HL-60/S4 treated with retinoic acid at 250 ng/mL for 4 days and 3 days (cell line): ENCODE measurements around the gene FHIP1B.
"Not testable (repeated sequence)": the region's sequence is repeated elsewhere in the genome, so short reads cannot be mapped to it uniquely, and the experiment has no call there.

Experiments used
- in situ Hi-C: fragments of 300-500 bp; cut with MboI; formaldehyde crosslinking; loops from 2 replicates; pipeline ENCODE4 v1.7.0; 2022; ENCODE audit warnings: low sequenced_read_pairs

FHIP1B gene

DNA sequence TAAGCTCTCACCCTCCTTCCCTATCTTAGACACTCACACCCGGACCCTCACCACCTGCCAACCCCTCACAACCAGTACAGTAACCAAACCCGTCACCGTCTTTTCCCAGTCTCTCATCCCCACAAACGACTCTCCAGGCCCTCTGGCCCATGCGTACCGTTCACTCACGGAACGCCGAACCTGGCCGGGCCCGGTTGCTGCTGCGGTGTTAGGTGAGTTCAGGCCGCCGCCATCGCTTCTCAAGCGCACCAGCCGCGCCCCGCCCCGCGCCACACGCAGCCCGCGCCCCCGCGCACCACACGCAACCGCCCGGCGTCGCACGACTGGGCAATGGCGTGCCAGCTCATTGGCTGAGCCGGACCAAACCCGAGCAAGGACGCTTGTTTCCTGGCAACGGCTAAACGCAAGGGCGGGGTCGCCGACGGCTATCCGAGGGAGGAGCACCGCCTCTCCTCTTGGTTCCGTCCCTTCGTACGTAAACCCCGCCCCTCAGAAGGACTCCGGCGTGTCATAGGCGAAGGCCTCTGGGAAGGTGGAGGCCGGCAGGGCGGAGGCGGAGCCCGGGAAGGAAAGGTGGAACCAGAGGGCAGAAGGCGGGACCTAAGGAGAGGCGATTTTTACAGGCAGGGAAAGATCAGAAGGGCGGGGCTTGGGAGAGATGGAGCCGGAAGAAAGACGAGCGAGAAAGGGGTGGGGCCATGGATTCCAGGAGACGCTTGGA lies at the start of gene FHIP1B:
Gene FHIP1B, minus strand, starts transcription at position 250 of the 721 bp plus-strand sequence. CDS start 10,120 bp downstream, outside the sequence.
- in situ Hi-C loops = no loop called here

DNA sequence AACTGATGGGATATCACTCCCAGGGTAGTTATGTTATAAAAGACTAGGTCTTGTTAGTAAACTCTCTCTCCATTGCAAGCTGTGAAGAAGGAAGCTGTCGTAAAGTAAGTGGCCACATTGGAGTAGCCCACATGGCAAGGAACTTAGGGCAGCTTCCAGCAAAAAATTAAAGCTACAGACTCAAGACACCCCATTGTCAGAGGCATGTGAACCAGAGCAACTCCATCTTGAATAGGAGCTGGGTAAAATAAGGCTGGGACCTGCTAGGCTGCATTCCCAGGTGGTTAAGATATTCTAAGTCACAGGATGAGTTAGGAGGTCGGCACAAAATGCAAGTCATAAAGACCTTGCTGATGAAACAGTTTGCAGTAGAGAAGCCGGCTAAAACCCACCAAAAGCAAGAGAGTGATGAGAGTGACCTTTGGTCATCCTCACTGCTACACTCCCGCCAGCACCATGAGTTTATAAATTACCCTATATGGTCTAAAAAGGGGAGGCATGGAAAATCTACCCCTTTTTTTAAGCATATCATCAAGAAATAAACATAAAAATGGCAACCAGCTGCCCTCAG lies 49.1 kb upstream of the FHIP1B start:
- in situ Hi-C loops = no loop called here

DNA sequence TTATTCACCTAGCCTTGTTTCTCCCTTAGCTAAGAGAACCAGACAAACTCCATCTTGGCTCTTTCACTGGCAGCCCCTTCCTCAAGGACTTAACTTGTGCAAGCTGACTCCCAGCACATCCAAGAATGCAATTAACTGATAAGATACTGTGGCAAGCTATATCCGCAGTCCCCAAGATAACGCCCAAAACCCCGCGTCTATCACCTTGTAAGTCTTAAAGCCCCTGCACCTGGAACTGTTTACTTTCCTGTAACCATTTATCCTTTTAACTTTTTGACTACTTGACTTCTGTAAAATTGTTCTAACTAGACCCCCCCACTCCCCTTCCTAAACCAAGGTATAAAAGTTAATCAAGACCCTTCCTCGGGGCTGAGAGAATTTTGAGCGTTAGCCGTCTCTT lies 46.4 kb upstream of the FHIP1B start:
- in situ Hi-C loops = not testable (repeated sequence)

DNA sequence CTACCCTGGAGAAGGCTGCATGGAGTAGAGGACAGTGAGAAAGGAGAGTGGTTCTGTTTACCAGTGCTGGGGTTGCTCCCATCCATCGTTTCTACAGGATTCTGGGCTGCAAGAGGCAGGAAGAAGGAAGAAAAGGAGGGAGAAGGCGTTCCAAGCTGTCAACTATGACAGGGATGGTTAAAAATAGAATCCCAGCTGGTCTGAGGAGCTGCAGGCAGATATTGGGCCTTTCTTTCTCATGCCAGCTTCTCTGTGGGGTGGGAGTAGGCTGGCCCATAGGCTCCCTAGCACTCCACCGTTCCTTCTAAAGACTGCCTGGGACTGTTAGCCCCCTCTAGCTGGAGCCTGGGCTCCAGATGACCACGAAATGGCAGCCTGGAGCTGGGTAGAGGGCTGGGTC lies 38.8 kb upstream of the FHIP1B start:
- in situ Hi-C loops = no loop called here

DNA sequence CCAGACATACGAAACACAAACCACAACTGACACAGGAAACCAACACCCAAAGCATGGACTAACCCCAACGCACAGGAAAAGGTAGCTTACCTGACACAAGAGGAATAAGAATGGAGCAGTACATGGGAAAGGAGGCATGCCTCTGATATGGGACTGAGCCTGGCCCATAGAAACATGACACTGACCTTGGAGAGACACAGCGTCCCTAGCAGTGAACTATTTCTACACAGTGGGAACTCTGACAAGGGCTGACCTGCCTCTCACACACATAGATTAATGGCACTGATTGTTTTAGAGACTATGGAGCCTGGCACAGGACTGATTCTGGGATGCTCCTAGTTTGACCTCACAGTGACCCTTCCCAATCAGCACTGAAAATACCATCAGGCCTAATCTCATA lies 37.2 kb upstream of the FHIP1B start:
- in situ Hi-C loops = no loop called here

DNA sequence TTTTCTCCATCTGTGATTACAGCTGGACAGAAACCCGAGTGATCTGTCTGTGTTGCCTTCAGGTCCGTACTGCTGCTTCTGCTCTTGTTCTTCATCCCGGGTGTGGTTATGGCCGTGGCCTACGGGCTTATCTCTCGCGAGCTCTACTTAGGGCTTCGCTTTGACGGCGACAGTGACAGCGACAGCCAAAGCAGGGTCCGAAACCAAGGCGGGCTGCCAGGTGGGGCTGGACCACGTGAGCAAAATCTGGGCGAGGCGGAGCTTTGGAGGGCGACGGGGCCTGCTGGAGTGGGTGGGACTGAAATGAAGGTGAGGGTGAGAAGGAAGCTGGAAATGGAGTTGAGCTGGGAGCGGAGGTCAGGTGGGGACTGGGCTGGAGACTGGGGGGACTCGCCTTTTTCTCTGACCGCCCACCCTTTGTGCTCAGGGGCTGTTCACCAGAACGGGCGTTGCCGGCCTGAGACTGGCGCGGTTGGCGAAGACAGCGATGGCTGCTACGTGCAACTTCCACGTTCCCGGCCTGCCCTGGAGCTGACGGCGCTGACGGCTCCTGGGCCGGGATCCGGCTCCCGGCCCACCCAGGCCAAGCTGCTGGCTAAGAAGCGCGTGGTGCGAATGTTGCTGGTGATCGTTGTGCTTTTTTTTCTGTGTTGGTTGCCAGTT lies 36.3 kb upstream of the FHIP1B start:
- in situ Hi-C loops = no loop called here

DNA sequence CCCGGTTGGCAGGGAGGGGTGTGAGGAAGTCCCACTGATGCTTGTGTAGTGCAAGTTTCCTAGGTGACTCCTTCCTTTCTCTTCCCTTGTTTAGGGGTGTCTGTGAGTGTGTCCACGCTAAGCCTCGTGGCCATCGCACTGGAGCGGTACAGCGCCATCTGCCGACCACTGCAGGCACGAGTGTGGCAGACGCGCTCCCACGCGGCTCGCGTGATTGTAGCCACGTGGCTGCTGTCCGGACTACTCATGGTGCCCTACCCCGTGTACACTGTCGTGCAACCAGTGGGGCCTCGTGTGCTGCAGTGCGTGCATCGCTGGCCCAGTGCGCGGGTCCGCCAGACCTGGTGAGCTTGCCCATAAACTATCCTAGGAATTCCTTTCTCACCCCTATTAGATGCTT lies 35.6 kb upstream of the FHIP1B start:
- in situ Hi-C loops = no loop called here

DNA sequence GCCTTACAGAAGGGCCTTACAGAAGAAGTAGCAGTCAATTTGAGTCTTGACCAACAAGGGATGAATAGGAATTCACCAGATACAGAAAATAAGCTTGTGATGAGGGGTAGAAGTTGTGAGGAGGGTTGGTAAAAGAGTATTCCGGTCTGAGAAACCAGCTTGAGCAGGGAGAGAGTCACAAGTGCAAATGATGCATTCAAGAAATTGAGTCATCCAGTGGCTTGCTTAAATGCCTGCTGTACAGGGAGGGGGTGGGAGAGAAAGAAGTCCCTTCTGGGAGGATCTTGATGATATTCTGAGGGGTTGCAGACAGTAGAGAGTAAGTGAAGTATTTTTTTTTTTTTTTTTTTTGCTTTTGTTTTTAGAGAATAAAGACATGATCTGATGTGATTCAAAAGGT lies 34.4 kb upstream of the FHIP1B start:
- in situ Hi-C loops = no loop called here

DNA sequence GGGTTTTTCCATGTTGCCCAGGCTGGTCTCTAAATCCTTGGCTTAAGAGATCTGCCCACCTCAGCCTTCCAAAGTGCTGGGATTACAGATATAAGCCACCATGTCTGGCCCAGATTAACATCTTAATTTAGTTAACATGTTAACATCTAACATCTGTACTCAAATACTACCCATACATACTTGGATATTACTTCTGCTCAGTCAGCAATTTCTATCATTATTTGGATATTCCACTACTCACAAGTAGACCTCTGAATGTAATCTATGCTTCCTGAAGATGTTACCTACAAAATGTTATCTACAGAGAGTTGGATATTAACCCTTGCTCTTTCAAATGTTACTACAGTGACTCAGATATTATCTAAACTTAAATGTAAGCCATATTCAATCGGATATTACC lies 29.2 kb upstream of the FHIP1B start:
- in situ Hi-C loops = no loop called here

DNA sequence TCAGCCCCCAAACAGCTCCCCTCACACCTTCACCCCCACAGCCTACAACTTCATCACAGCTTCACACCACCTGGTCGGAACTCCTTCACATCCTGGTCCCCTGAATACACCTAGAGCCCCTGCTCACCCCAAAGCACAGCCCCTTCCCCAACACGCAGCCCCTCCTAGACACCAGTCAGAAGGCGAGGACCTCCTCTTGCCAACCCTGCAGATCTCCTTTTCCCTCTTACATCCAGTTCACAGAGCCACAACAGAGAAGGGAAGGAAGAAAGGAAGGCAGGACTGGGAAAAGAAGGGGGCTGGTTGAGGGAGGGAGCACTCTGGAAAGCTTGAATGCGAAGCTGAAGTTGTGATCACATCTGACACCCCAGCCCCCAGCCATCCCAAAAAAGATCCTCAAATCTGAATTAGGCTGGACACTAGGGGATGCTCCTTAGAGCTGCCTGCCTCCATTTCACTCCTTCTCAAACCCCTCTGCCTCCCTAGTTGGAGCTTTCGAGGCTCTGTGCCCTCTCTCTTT lies 25.8 kb upstream of the FHIP1B start:
- in situ Hi-C loops = no loop called here

DNA sequence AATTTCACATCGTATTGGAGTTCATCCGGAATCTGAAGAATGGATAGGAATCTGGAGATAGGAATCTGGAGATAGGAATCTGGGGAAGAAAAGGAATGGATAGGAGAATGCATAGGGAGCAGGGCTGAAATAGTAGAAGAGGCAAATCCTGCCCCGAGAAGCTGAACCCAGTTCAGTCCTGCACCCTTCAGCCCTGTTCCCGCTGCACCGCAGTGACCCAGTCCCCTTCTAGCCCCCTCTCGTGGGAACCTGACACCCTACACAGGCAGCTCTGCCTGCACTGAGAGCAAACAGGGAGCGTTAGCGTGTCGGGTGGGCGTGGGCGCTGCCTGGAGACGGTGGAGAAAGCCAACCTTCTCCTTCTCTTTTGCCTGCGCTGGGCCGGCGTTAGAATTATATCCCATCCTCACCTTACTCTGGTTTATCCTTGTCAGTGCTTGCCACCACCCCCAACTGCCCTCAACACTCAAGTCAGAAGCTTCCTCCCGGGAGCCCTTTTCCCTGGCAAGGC lies 24.2 kb upstream of the FHIP1B start:
- in situ Hi-C loops = no loop called here

DNA sequence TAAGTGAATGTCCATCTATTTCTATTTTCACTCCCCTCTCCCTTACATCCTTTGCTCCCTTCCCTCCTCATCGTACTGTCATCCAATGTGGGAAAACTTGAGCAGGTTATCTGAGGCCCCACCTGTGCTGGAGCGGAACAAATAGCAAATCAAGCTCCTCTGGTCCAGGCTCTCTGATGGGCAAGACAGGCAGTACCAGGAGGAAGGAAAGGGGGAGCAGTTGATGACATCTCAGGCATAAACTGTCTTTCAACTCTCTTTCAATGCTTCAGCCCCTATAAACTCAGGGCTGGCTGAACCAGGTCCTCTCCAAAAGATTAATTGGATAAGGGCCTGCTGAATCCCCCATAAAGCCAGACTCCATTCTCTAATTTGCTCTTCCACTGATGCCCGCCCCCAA lies 23.7 kb upstream of the FHIP1B start:
- in situ Hi-C loops = no loop called here

DNA sequence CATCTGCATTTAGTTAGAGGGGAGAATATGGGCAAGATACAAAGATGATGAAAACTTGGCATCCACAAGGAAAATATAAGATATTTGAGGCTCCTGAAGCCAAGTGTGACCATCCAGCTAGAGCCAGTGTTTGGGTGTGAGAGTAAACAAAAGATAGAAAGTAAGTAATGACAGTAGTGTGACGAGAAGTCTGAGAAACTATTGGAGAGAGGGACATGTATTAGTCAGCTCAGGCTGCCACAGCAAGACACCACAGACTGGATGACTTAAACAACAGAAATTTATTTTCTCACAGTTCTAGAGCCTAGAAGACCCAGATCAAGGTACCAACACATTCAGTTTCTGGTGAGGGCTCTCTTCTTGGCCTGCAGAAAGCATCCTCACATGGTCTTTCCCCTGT lies 18.8 kb upstream of the FHIP1B start:
- in situ Hi-C loops = no loop called here

DNA sequence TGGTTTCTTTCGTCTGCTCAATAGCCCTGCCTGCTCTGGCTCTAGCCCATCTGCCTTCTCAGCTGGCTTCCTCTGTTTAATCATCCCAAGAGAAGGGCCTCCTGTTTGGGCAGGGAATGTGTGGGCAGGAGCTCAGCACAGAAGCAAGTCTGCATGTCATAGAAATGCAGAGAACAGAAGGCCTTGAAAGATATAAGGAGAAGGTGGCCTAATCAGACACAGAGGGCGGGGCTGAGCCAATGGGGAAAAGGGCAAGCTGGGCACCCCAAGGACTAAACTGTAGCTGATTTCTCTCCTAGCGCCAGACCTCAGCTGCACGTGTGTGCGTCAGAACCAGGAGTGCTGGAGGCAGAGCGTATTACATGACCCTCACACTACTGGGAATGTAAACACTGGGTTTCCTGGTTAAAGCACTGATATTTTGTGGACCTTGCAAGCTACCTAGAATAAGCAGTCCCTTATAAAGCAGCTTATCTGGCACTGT lies 17.6 kb upstream of the FHIP1B start:
- in situ Hi-C loops = no loop called here

DNA sequence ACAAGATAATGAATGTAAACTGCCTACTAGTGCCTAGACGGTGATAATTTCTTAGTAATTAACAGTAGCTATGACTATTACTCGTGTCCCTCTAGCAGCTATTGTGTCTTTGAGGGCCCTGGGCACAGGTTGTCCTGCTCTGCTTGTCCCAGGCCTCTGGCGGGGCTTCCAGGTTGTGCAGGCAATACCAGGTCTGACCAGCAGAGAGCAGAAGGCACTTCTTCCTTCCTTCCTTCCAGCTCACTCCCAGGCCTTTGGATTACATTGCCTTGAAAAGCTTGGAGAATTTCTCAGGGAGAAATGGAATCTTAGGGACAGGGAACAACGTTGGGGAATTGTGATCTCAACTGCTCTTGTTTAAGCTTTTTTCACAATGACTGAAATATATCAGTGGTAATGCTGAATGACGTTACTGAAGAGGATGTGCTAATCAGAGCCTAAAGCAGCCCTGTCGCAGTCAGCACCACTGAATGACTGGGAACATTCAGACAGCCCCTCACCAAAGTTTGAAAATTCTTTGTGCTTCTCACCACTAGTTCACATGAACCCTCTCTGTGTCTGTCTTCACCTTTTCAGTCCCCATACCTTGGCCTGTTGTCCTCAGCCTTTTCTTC lies 16.8 kb upstream of the FHIP1B start:
- in situ Hi-C loops = no loop called here

DNA sequence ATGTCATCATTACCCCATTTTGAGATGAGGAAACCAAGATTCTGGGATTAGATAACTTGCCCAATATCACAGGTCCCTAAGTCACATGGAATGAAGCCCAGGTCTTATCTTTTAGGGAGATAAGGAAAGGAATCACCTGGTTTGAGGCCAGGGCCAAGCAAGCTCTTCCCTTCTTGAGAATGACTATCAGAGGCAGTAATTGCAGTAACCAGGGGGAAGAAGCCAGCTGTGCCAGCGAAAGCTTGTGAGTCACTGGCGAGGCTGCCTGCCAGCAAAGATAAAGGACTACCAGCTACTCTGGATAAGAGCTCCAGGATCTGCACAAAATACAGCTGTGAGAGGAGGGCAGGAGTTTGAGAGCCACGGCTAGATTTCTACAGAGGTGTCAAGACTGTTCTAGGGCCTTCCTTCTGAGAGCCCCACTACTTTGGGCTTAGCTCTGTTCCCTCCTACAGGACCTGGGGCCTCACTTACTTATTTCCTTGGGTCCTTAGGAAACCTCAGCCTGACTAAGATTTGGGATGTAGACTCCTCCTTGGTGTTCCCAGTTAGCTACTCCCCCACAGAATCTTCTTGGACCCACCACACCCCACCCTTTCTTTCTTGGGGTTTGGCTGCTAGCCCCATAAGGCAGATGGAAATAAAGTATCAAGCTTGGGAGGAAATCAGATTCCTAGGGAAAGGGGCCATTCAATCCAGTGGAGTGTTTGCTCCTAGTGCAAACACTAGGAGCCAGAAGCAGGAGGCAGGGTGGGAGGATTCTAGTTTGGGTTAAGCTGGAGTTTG lies 15.5 kb upstream of the FHIP1B start:
- in situ Hi-C loops = no loop called here

DNA sequence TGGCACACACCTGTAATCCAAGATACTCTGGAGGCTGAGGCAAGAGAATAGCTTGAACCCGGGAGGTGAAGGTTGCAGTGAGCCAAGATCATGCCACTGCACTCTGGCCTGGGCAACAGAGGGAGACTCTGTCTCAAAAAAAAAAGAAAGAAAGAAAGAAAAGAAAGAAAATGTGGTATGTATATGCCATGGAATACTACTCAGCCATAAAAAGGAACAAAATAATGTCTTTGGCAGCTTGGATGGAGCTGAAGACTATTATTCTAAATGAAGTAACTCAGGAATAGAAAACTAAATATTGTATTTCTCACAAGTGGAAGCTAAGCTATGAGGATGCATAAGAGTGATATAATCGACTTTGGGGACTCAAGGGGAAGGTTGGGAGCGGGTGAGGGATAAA lies 14.5 kb upstream of the FHIP1B start:
- in situ Hi-C loops = not testable (repeated sequence)

DNA sequence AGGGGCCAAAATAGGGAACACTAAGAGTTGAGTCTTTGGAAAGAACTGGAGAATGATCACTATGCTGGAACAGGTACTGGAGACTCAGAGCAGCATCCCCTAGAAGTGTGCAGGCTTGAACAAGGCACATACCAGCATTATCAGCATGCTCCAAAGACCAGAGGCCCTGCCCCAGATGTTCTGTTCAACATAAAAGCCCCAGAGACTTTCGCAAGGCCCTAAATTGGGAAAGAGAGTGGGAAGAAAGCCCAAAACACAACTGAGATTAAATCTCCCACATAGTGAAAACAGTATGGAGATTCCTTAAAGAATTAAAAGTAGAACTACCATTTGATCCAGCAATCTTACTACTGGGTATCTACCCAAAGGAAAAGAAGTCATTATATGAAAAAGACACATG lies 13.8 kb upstream of the FHIP1B start:
- in situ Hi-C loops = no loop called here

DNA sequence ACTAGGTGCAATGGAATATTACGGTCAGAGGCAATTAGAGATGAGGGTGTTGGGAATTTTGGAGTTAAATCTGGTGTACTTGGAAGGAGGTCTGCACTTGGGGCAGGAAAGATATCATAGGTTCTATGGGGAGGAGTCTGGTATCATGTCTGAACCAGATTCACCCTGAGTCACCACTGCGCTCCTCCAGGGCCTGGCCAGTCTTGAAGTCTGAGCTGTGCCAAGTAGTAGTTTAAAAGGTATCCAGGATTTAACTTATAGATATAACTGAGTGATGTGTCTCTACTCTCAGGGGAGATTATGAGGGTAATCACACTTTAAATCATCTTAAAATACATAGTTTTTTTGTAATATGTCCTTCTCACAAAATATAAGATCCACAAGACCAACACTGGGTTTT lies 11.1 kb upstream of the FHIP1B start:
- in situ Hi-C loops = no loop called here

DNA sequence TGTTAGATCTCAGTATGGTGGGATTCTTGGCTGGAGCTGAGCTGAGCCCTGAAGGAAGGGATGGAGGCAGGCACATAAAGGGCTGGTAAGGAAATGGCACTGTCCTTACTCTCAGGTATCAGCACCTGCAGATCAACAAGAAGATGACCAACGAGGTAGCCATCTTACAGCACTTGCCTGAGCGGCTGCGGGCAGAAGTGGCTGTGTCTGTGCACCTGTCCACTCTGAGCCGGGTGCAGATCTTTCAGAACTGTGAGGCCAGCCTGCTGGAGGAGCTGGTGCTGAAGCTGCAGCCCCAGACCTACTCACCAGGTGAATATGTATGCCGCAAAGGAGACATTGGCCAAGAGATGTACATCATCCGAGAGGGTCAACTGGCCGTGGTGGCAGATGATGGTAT lies 6.9 kb upstream of the FHIP1B start:
- in situ Hi-C loops = no loop called here

DNA sequence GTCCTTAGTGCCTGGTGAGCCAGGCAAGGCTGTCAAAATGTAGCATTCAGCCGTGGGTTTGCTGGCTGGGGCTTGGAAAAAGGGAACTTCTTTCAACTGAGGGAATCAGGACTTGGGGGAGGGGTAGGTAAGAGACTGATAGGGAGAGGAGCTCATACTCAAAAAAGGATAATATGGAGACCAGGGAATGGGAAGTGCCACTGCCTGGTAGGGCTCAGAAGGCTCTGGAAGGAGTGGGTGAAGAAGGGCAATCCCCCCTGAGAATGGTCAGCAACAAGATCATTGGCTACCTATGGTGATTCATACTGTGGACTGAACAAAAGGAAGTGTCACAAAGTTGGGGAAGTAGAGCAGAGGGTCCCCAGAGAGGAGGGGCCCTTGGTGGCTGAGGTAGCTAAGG lies 6.3 kb upstream of the FHIP1B start:
- in situ Hi-C loops = no loop called here
